ENCODE results near the gene NUBPL.
"Not testable (repeated sequence)": the region's sequence is repeated elsewhere in the genome, so short reads cannot be mapped to it uniquely, and the experiment has no call there.

NUBPL gene

GRCh38 chr14:31727797-31728196 lies 166.6 kb downstream of the NUBPL start:
- TF ChIP-seq, protein P1, sequence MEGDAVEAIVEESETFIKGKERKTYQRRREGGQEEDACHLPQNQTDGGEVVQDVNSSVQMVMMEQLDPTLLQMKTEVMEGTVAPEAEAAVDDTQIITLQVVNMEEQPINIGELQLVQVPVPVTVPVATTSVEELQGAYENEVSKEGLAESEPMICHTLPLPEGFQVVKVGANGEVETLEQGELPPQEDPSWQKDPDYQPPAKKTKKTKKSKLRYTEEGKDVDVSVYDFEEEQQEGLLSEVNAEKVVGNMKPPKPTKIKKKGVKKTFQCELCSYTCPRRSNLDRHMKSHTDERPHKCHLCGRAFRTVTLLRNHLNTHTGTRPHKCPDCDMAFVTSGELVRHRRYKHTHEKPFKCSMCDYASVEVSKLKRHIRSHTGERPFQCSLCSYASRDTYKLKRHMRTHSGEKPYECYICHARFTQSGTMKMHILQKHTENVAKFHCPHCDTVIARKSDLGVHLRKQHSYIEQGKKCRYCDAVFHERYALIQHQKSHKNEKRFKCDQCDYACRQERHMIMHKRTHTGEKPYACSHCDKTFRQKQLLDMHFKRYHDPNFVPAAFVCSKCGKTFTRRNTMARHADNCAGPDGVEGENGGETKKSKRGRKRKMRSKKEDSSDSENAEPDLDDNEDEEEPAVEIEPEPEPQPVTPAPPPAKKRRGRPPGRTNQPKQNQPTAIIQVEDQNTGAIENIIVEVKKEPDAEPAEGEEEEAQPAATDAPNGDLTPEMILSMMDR (IDR thresholded peaks at IDR 0.05), result no peak
- H3K4me3 ChIP-seq (ENCODE audit: low read depth in 1 of 2, low read length in 1 of 2), result no peak overlapping the region

DNA sequence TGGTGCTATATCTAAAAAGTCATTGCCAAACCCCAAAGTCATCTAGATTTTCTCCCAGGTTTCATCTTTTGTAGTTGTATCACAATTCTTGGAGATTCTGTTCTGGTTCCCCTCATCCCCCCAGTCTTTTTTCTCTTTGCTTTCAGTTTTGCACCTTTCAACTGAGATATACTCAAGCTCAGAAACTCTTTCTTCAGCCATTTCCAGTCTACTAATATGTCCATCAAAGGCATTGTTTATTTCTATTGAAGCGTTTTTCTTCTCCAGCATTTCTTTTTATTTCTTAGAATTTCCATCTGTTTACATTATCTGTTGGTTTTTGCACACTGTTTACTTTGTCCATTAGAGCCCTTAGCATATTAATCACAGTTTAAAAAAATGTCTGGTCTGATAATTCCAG lies 179.5 kb downstream of the NUBPL start:
- Histone ChIP-seq H3K36me3 (no peaks in the 10 kb centered on the region), H3K27ac (no peak overlapping the region), H3K4me3 (ENCODE audit: low read depth in 1 of 2, low read length in 1 of 2) (no peak overlapping the region), H3K4me1 (ENCODE audit: control insufficient read depth in 1 of 2, insufficient read depth in 1 of 2, low read depth in 1 of 2, low read length in 1 of 2) (no peaks in the 10 kb centered on the region), H3K27me3 (no peaks in the 10 kb centered on the region), H3K9me3 (no peaks in the 10 kb centered on the region)
- TF ChIP-seq, protein P1 (IDR thresholded peaks at IDR 0.05), result no peak

More at GRCh38 chr14:31727797-31728196, 166.6 kb downstream of the NUBPL start:
- no peaks in the 10 kb centered on the region for H3K9me3 ChIP-seq
- H3K27me3 ChIP-seq, result no peaks in the 10 kb centered on the region
- no peak overlapping the region for H3K27ac ChIP-seq
- no peaks in the 10 kb centered on the region for H3K4me1 ChIP-seq (ENCODE audit: control insufficient read depth in 1 of 2, insufficient read depth in 1 of 2, low read depth in 1 of 2, low read length in 1 of 2)
- H3K36me3 ChIP-seq, result no peaks in the 10 kb centered on the region

DNA sequence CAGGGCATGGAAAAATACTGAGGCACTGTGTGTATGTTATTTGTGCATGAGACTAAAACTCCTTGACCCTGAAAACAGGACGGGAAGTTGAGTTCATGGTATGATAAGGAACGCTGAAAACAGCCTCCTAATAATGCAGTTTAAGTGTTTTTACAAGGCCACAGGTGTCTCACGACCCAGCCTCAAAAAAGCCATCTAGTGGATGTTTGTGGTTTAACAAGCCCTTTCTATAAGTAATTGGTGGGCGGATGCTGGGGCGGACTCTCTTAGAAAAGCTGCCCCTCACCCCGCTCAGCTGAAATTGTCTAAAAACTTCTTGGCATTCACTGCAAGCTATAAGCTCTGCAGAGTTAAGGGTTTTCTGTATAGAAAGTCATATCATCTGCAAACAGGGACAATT lies 184.5 kb downstream of the NUBPL start:
- H3K36me3 ChIP-seq, result no peaks in the 10 kb centered on the region
- H3K27ac ChIP-seq, result no peak overlapping the region
- H3K9me3 ChIP-seq, result no peaks in the 10 kb centered on the region
- no peaks in the 10 kb centered on the region for H3K27me3 ChIP-seq
- H3K4me1 ChIP-seq (ENCODE audit: control insufficient read depth in 1 of 2, insufficient read depth in 1 of 2, low read depth in 1 of 2, low read length in 1 of 2), result no peaks in the 10 kb centered on the region
- TF ChIP-seq, protein P1 (IDR thresholded peaks at IDR 0.05), result no peak
- H3K4me3 ChIP-seq (ENCODE audit: low read depth in 1 of 2, low read length in 1 of 2), result no peak overlapping the region

DNA sequence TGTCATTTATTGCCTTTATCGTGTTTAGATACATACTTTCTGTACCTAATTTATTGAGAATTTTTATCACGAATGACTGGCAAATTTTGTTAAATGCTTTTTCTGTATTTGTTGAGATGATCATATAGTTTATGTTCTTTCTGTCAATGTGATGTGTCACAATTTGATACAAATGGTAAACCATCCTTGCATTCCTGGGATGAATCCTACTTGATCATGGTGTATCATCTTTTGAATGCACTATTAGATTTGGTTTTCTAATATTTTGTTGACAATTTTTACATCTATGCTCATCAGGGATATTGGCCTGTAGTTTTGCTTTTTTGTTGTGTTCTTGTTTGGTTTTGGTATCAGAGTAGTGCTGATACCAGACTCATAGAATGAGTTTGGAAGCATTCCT lies 185.1 kb downstream of the NUBPL start:
- no peak overlapping the region for H3K4me3 ChIP-seq (ENCODE audit: low read depth in 1 of 2, low read length in 1 of 2)
- H3K27me3 ChIP-seq, result no peaks in the 10 kb centered on the region
- no peaks in the 10 kb centered on the region for H3K4me1 ChIP-seq (ENCODE audit: control insufficient read depth in 1 of 2, insufficient read depth in 1 of 2, low read depth in 1 of 2, low read length in 1 of 2)
- TF ChIP-seq, protein P1 (IDR thresholded peaks at IDR 0.05), result no peak
- H3K9me3 ChIP-seq, result no peaks in the 10 kb centered on the region
- no peaks in the 10 kb centered on the region for H3K36me3 ChIP-seq
- no peak overlapping the region for H3K27ac ChIP-seq

GRCh38 chr14:31749275-31749674 lies 188.1 kb downstream of the NUBPL start:
- no peak overlapping the region for H3K4me3 ChIP-seq (ENCODE audit: low read depth in 1 of 2, low read length in 1 of 2)
- TF ChIP-seq, protein P1 (IDR thresholded peaks at IDR 0.05), result no peak
- H3K36me3 ChIP-seq, result no peaks in the 10 kb centered on the region
- no peaks in the 10 kb centered on the region for H3K4me1 ChIP-seq (ENCODE audit: control insufficient read depth in 1 of 2, insufficient read depth in 1 of 2, low read depth in 1 of 2, low read length in 1 of 2)
- no peak overlapping the region for H3K27ac ChIP-seq
- H3K9me3 ChIP-seq, result no peaks in the 10 kb centered on the region
- no peaks in the 10 kb centered on the region for H3K27me3 ChIP-seq

- H3K36me3 ChIP-seq; H3K9me3 ChIP-seq; H3K27me3 ChIP-seq; H3K4me1 ChIP-seq (ENCODE audit: control insufficient read depth in 1 of 2, insufficient read depth in 1 of 2, low read depth in 1 of 2, low read length in 1 of 2); H3K4me3 ChIP-seq (ENCODE audit: low read depth in 1 of 2, low read length in 1 of 2); H3K27ac ChIP-seq: not testable (repeated sequence)
Observed at GRCh38 chr14:31751047-31751446, 189.8 kb downstream of the NUBPL start.

Data from neutrophil (primary cell).